Cardiac muscle cell (in vitro differentiated cells and primary cell): ENCODE data around the gene EXTL1. TPM values are rescaled to one million over a fixed set of nuclear protein-coding genes. Genes with fewer than 3 reads are reported as not detected.

Source experiments
- DNase-seq, 2 donors: peaks; one replicate each; pipeline versions ENCODE4 v3.0.0 to v3.0.0-alpha.2; 2010 to 2017; ENCODE audit warnings: low read depth in 1 of 2, low spot score in 1 of 2
- H3K27ac ChIP-seq: fragments of 200-600 bp; sonication (generic); 2 replicates; pipeline ENCODE4 v1.5.1; 2016
- H3K27me3 ChIP-seq: fragments of 200-600 bp; sonication (generic); 2 replicates; pipeline ENCODE4 v1.6.0; 2016; ENCODE audit warnings: control low read depth
- H3K36me3 ChIP-seq: fragments of 200-600 bp; sonication (generic); 2 replicates; pipeline ENCODE4 v1.5.1; 2016; ENCODE audit warnings: control low read depth
- H3K4me1 ChIP-seq: fragments of 200-600 bp; sonication (generic); 2 replicates; pipeline ENCODE4 v1.8.1; 2017; ENCODE audit warnings: low read depth, mild to moderate bottlenecking, mixed run types
- H3K4me3 ChIP-seq: fragments of 200-600 bp; sonication (generic); 2 replicates; pipeline ENCODE4 v1.5.1; 2016; ENCODE audit warnings: mild to moderate bottlenecking
- H3K9me3 ChIP-seq: fragments of 200-600 bp; sonication (generic); 2 replicates; pipeline ENCODE4 v1.5.1; 2017; ENCODE audit warnings: low read depth, mild to moderate bottlenecking, control low read depth
- CTCF ChIP-seq: IDR thresholded peaks from 2 replicates; pipeline ENCODE4 v1.5.1; 2012; ENCODE audit warnings: low read depth, mild to moderate bottlenecking, low read length
- polyA plus RNA-seq: library from polyadenylated mRNA; unstranded; fragments of >200 nt; fragmentation: Nextera tagmentation; extraction: Ambion mirVana; gene quantifications from 2 replicates; pipeline ENCODE4 v1.2.1, GENCODE V29; 2016
- total RNA-seq: library from RNA; depleted of rRNA; stranded (reverse); fragments of >200 nt; gene quantifications from 2 replicates; pipeline ENCODE4 v1.2.3, GENCODE V29; 2016

Gene EXTL1
- total and polyA plus RNA-seq, 2 experiments from 2014 or later = 10.0 to 10.1 TPM

- Histone ChIP-seq H3K27me3 (no peaks in the 10 kb centered on the region), H3K27ac (no peak overlapping the region), H3K9me3 (no peaks in the 10 kb centered on the region), H3K36me3 (no peaks in the 10 kb centered on the region), H3K4me3 (no peak overlapping the region), H3K4me1 (peaks cover 11% of the 10 kb centered on the region)
- DNase-seq = no peak
- no peak for TF ChIP-seq CTCF
These were observed 10.1 kb downstream of the EXTL1 start for GRCh38 chr1:26031611-26032220.

- Histone ChIP-seq H3K36me3 (no peaks in the 10 kb centered on the region), H3K4me3 (no peak overlapping the region), H3K9me3 (no peaks in the 10 kb centered on the region), H3K27ac (no peak overlapping the region), H3K4me1 (peaks cover 14% of the 10 kb centered on the region), H3K27me3 (no peaks in the 10 kb centered on the region)
- no peak for TF ChIP-seq CTCF
- no peak for DNase-seq
These were observed 11.2 kb downstream of the EXTL1 start for GRCh38 chr1:26032656-26033357.

GRCh38 chr1:26034504-26035202 lies 13.1 kb downstream of the EXTL1 start:
- TF ChIP-seq CTCF = no peak
- H3K27me3 ChIP-seq = no peaks in the 10 kb centered on the region
- peak overlapping the region; percentile 73 for H3K4me3 ChIP-seq
- no peaks in the 10 kb centered on the region for H3K9me3 ChIP-seq
- H3K36me3 ChIP-seq = no peaks in the 10 kb centered on the region
- peaks cover 28% of the 10 kb centered on the region for H3K4me1 ChIP-seq
- DNase-seq = no peak
- H3K27ac ChIP-seq = peak overlapping the region; percentile 89

GRCh38 chr1:26035203-26035958 lies 13.8 kb downstream of the EXTL1 start:
- Histone ChIP-seq H3K9me3 (no peaks in the 10 kb centered on the region), H3K4me3 (peak overlapping the region; percentile 73), H3K27ac (peak overlapping the region; percentile 89), H3K36me3 (no peaks in the 10 kb centered on the region), H3K27me3 (no peaks in the 10 kb centered on the region), H3K4me1 (peaks cover 29% of the 10 kb centered on the region)
- DNase-seq = peak; percentile 93 to 98
- TF ChIP-seq CTCF = no peak

- peak; percentile 98 for TF ChIP-seq CTCF
- Histone ChIP-seq H3K27me3 (no peaks in the 10 kb centered on the region), H3K36me3 (no peaks in the 10 kb centered on the region), H3K27ac (peak overlapping the region; percentile 89), H3K9me3 (no peaks in the 10 kb centered on the region), H3K4me3 (peak overlapping the region; percentile 73), H3K4me1 (peaks cover 29% of the 10 kb centered on the region)
- peak; percentile 75 to 90 for DNase-seq
These were observed 14.6 kb downstream of the EXTL1 start for GRCh38 chr1:26035959-26036755.
